Activated CD4-positive, alpha-beta T cell treated with anti-CD3 and anti-CD28 coated beads for 24 hours (primary cell): ENCODE results near the gene WDR75.
"Not testable (repeated sequence)": the region's sequence is repeated elsewhere in the genome, so short reads cannot be mapped to it uniquely, and the experiment has no call there.

Experiments
- DNase-seq, 2 donors: peaks; one replicate each; pipeline ENCODE4 v3.0.0-alpha.2; 2020; ENCODE audit warnings: low read depth in 2 of 2

Gene WDR75

GRCh38 chr2:189440947-189441708 lies at the start of gene WDR75:
Gene WDR75, plus strand, starts transcription at chr2:189441474. Its CDS starts 19 bp downstream, at chr2:189441493.
- peak; percentile 87 to 92 for DNase-seq

DNA sequence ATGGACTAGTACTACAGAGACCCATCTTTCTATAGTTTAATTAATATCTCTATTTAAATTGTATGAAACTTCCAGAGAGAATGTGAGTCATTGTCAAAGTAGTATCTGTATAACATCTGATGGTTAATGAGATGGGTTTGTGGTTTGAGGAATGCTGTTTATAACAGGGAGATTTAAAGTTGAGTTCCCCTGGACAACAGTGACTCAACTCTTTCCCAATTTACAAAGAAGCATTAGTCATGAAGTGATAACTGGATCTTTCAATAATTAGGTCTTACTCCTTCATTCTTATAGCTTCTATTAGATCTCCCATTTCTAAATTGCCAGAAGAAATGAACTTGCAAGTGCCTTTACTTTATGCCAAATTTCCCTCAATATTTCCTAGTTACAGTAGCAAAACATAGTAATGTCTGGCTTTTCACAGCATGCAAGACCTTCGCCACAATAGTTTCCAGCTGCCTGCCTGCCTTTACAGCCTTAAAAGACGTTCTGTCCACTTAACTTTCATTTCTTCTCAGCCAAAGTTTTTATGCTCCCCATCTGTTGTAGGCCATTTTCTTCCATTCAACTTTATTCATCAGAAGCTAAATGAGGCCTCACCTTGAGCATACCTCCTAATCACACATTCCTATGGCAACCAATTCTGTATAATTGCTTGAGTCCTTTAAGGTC lies 47.7 kb upstream of the WDR75 start:
- no peak for DNase-seq

- DNase-seq: no peak
These were observed 46.7 kb upstream of the WDR75 start for GRCh38 chr2:189394525-189394924.

DNA sequence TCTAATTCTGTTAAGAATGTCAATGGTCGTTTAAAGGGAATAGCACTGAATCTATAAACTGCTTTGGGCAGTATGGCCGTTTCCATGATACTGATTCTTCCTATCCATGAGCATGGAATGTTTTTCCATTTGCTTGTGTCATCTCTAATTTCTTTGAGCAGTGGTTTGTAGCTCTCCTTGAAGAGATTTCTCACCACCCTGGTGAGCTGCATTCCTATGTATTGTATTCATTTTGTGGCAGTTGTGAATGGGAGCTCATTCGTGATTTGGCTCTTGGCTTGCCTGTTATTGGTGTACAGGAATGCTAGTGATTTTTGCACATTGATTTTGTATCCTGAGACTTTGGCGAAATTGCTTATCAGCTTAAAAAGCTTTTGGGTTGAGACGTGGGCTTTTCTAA lies 38.3 kb upstream of the WDR75 start:
- no peak for DNase-seq

DNA sequence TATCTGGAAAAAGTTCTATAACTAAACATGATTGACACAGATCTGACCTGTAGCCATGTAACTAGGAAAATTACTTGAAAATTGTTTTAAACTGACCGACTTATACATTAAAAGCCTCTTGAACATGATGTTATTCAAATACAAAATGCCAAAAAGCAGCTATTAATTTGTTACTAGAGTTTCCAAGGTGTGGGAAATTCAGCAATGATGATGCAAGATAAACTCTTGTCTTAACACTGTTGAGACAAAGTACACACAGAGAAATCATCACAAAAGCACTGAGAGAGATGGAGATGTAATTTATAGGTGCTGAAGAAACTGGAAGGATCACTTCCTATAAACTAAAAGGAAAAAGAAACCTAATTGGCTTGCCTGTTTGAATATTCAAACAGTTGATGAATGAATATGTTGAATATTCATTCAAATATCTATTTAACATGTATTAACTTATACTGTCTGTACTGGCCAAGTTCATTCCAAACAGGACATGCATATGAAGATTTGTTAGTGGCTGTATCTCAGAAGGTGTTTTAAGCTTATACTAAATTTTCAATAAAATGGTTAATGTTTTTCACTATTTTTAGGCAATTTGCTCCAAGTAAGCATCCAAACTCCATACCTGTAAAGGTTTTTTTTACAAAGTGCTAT lies 34.6 kb upstream of the WDR75 start:
- DNase-seq: no peak

GRCh38 chr2:189407281-189408209 lies 33.7 kb upstream of the WDR75 start:
- no peak for DNase-seq

- DNase-seq: no peak
These were observed 33.0 kb upstream of the WDR75 start for GRCh38 chr2:189408294-189408693.

DNA sequence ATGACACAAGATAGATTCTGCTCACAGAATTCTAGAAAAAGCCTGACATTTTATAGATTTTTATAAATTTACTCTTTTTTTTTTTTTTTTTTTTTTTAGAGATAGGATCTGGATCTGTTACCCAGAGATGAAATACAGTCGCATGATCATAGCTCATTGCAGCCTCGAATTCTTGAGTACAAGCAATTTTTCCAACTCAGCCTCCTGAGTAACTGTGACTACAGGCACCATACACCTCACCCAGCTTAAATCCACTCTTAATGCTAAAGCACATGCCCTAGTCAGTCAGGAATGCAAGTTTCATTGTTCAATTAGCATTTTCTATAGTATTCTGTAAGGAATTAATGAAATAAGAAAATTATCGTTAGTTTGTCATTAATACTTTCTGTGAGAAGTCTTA lies 32.1 kb upstream of the WDR75 start:
- DNase-seq: no peak

DNA sequence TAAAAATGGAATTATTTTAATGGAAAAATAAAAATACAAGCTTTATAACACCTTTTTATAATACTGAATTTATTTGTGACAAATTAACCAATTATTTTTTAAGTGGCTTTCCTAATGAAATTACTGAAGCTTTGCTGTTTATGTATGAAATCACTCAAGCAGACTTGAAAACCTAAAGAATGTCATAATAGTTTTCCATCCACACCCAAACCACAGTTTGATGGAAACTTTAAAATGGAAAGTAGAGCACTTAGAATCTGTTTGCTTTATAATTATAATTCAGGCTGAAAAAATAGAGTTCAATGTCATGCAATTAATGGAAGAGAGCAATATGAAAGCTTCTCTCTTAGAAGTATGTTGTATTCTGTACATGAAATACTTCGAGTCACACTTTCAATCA lies 31.6 kb upstream of the WDR75 start:
- DNase-seq: no peak

- DNase-seq: no peak
These were observed 29.4 kb upstream of the WDR75 start for GRCh38 chr2:189411860-189412259.

DNA sequence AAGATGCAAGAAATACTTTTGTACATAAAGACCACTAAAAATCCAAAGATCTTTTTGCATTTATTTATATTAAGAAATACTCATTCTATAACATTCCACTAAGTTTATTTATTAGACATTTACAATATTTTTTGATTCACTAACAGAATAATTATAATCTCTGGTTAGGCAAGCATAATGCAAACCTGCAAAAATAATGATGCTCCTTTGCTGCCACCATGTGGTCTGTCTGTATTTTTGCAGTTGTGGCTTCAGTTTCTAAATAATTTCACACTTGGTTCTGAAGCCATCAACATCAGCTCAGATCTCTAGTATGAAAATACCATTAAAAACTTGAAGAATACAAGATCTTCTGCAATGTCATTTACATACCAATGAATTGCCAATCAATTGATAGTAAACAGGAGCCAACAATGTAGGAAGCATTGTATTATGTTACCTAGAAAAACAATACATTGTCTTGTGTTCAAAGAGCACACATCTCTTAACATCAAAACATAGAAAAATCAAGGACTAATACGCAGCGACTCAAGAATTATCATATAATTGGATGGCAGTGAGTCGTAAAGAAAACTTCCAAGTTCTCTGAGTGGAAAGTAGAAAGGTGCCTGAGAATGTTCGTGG lies 28.8 kb upstream of the WDR75 start:
- peak; percentile 4 to 39 for DNase-seq

- no peak for DNase-seq
These were observed 28.0 kb upstream of the WDR75 start for GRCh38 chr2:189413249-189413648.

- no peak for DNase-seq
These were observed 19.6 kb upstream of the WDR75 start for GRCh38 chr2:189421644-189422043.

- no peak for DNase-seq
These were observed 16.3 kb upstream of the WDR75 start for GRCh38 chr2:189424961-189425360.

GRCh38 chr2:189425676-189426075 lies 15.6 kb upstream of the WDR75 start:
- DNase-seq: no peak

GRCh38 chr2:189426886-189427285 lies 14.4 kb upstream of the WDR75 start:
- no peak for DNase-seq

GRCh38 chr2:189427872-189428271 lies 13.4 kb upstream of the WDR75 start:
- DNase-seq: no peak

- DNase-seq: not testable (repeated sequence)
These were observed 10.8 kb upstream of the WDR75 start for GRCh38 chr2:189430448-189430847.

GRCh38 chr2:189435803-189436202 lies 5.5 kb upstream of the WDR75 start:
- not testable (repeated sequence) for DNase-seq

GRCh38 chr2:189437926-189438325 lies 3.3 kb upstream of the WDR75 start:
- DNase-seq: no peak

DNA sequence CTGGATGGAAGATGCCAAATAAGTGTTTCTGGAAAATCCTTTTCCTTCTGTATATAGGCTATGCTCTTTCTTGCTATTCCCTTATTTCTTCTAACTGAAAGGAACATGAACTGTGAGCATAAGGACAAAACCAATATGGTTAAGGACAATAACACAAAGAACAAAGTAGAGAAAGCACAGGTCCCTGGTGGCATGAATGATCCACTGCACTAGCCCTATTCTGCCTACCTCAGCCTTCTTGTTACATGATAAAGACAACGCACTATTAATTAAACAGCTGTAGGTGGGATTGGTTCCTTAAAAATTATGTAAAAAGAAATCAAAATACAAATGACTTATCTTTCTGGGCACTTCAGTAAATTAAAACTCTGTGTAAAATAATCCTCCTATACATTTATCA lies 1.9 kb upstream of the WDR75 start:
- DNase-seq: no peak

DNA sequence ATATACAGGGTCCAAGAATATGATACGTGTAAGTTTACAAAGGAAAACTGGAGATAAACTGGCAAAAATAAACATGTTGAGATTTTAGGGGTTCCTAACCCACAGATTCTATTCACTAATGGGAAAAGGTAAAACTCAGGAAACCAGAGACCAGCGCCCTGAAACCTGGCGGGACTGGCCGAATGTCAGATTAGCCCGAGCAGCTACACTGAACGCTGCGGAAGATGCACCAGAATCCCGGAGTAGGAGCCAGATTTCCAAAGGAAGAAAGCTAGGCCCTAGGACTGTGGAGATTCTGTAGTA lies 679 bp upstream of the WDR75 start:
- no peak for DNase-seq
